ENCODE data around the gene CDC5L. TPM values are rescaled to one million over a fixed set of nuclear protein-coding genes. Genes with fewer than 3 reads are reported as not detected.

The CDC5L gene
- polyA plus RNA-seq, 1 donor (not counting 4 experiments of a cell fraction or from before 2014, with no cell fraction given): 16.6 TPM

- no peak for DNase-seq (ENCODE audit: low read depth, low spot score)
- TF ChIP-seq CTCF (optimal IDR thresholded peaks at IDR 0.05 in 1 of 3, IDR thresholded peaks at IDR 0.05 in 1 of 3, conservative IDR thresholded peaks at IDR 0.05 in 1 of 3; ENCODE audit: extremely low read depth in 1 of 3, insufficient read depth in 2 of 3, low read length in 3 of 3) (no peak), EZH2 (IDR thresholded peaks at IDR 0.05; ENCODE audit: low read length) (no peak)
- no peaks in the 10 kb centered on the region for H3K79me2 ChIP-seq (ENCODE audit: control insufficient read depth, insufficient read depth, low read length)
- no peak overlapping the region for H3K4me3 ChIP-seq (ENCODE audit: control insufficient read depth in 2 of 3, extremely low read depth in 1 of 3, insufficient read depth in 2 of 3, low read depth in 1 of 3, low read length in 3 of 3)
- H2AFZ ChIP-seq (ENCODE audit: control insufficient read depth, low read length): no peak overlapping the region
- no peaks in the 10 kb centered on the region for H3K9me1 ChIP-seq (ENCODE audit: control insufficient read depth, extremely low read depth, insufficient read depth, low read length)
- H3K9ac ChIP-seq (ENCODE audit: control insufficient read depth, extremely low read depth, insufficient read depth, low read length): no peak overlapping the region
- dilution Hi-C loops (cut with MboI; ENCODE audit: extremely low pct_ligation_motif_present, low sequenced_read_pairs): no loop called here
- H3K4me1 ChIP-seq (ENCODE audit: control insufficient read depth, extremely low read depth, insufficient read depth, low read length): peaks cover 15% of the 10 kb centered on the region
- no peaks in the 10 kb centered on the region for H3K36me3 ChIP-seq (ENCODE audit: control insufficient read depth in 2 of 2, extremely low read depth in 1 of 2, insufficient read depth in 2 of 2, low read length in 2 of 2)
- no peaks in the 10 kb centered on the region for H3K9me3 ChIP-seq (ENCODE audit: control insufficient read depth, low read depth, low read length)
- no peak for FAIRE-seq
- H4K20me1 ChIP-seq (ENCODE audit: control insufficient read depth, extremely low read depth, insufficient read depth, low read length): no peaks in the 10 kb centered on the region
- no peaks in the 10 kb centered on the region for H3K27me3 ChIP-seq (ENCODE audit: control insufficient read depth, extremely low read depth, insufficient read depth, low read length)
- no peak overlapping the region for H3K27ac ChIP-seq (ENCODE audit: control insufficient read depth, insufficient read depth, low read length)
- H3K4me2 ChIP-seq (ENCODE audit: control insufficient read depth, extremely low read depth, insufficient read depth, low read depth, low read length): no peak overlapping the region
Measured at GRCh38 chr6:44498436-44498835, 110.9 kb downstream of the CDC5L start.

- H3K9ac ChIP-seq (ENCODE audit: control insufficient read depth, extremely low read depth, insufficient read depth, low read length): no peak overlapping the region
- peaks cover 4% of the 10 kb centered on the region for H3K4me1 ChIP-seq (ENCODE audit: control insufficient read depth, extremely low read depth, insufficient read depth, low read length)
- H3K4me3 ChIP-seq (ENCODE audit: control insufficient read depth in 2 of 3, extremely low read depth in 1 of 3, insufficient read depth in 2 of 3, low read depth in 1 of 3, low read length in 3 of 3): no peak overlapping the region
- H3K9me1 ChIP-seq (ENCODE audit: control insufficient read depth, extremely low read depth, insufficient read depth, low read length): no peaks in the 10 kb centered on the region
- H3K79me2 ChIP-seq (ENCODE audit: control insufficient read depth, insufficient read depth, low read length): no peaks in the 10 kb centered on the region
- H3K9me3 ChIP-seq (ENCODE audit: control insufficient read depth, low read depth, low read length): no peaks in the 10 kb centered on the region
- dilution Hi-C loops (cut with MboI; ENCODE audit: extremely low pct_ligation_motif_present, low sequenced_read_pairs): no loop called here
- no peaks in the 10 kb centered on the region for H4K20me1 ChIP-seq (ENCODE audit: control insufficient read depth, extremely low read depth, insufficient read depth, low read length)
- H3K27me3 ChIP-seq (ENCODE audit: control insufficient read depth, extremely low read depth, insufficient read depth, low read length): no peaks in the 10 kb centered on the region
- no peak for FAIRE-seq
- DNase-seq (ENCODE audit: low read depth, low spot score): no peak
- H3K27ac ChIP-seq (ENCODE audit: control insufficient read depth, insufficient read depth, low read length): no peak overlapping the region
- H3K4me2 ChIP-seq (ENCODE audit: control insufficient read depth, extremely low read depth, insufficient read depth, low read depth, low read length): no peak overlapping the region
- no peak for TF ChIP-seq CTCF (optimal IDR thresholded peaks at IDR 0.05 in 1 of 3, IDR thresholded peaks at IDR 0.05 in 1 of 3, conservative IDR thresholded peaks at IDR 0.05 in 1 of 3; ENCODE audit: extremely low read depth in 1 of 3, insufficient read depth in 2 of 3, low read length in 3 of 3)
- TF ChIP-seq EZH2 (IDR thresholded peaks at IDR 0.05; ENCODE audit: low read length): no peak
- no peaks in the 10 kb centered on the region for H3K36me3 ChIP-seq (ENCODE audit: control insufficient read depth in 2 of 2, extremely low read depth in 1 of 2, insufficient read depth in 2 of 2, low read length in 2 of 2)
- no peak overlapping the region for H2AFZ ChIP-seq (ENCODE audit: control insufficient read depth, low read length)
Measured at GRCh38 chr6:44499609-44500008, 112.1 kb downstream of the CDC5L start.

Small RNA genes within 50 kb of the gene (small RNA-seq; reads per million reads assigned to genes)
- gene MIR4642 (ENCODE audit: insufficient read length in 3 of 3, low read depth in 3 of 3, low replicate concordance in 1 of 3): 0 reads per million in 3 experiments

Other genes starting within 250 kb of the CDC5L start
- 0.04 TPM in 1 of 3 replicates, not detected in the others for gene CAPN11, start 228.9 kb upstream of the CDC5L start, polyA plus RNA-seq
- 0.09 TPM in 1 of 3 replicates, not detected in the others for gene MYMX, start 170.8 kb upstream of the CDC5L start, polyA plus RNA-seq
- 51.0 to 69.8 TPM (median 55.3 TPM) in 3 replicates for gene SLC29A1, start 164.1 kb upstream of the CDC5L start, polyA plus RNA-seq
- gene HSP90AB1, start 140.6 kb upstream of the CDC5L start, polyA plus RNA-seq: 653 to 1,215 TPM (median 1,089 TPM) in 3 replicates
- gene SLC35B2, start 130.2 kb upstream of the CDC5L start, polyA plus RNA-seq: 69.9 to 118 TPM (median 103 TPM) in 3 replicates
- 5.7 to 7.3 TPM (median 6.5 TPM) in 3 replicates for gene NFKBIE, start 122.2 kb upstream of the CDC5L start, polyA plus RNA-seq
- gene TMEM151B, start 117.3 kb upstream of the CDC5L start, polyA plus RNA-seq: not detected in 3 replicates
- 5.8 to 8.5 TPM (median 5.9 TPM) in 3 replicates for gene AARS2, start 74.4 kb upstream of the CDC5L start, polyA plus RNA-seq
- not detected in 3 replicates for gene SPATS1, start 45.1 kb upstream of the CDC5L start, polyA plus RNA-seq